ENCODE results near the gene SLC44A4.
"Not testable (repeated sequence)": the region's sequence is repeated elsewhere in the genome, so short reads cannot be mapped to it uniquely, and the experiment has no call there.

Gene SLC44A4

DNA sequence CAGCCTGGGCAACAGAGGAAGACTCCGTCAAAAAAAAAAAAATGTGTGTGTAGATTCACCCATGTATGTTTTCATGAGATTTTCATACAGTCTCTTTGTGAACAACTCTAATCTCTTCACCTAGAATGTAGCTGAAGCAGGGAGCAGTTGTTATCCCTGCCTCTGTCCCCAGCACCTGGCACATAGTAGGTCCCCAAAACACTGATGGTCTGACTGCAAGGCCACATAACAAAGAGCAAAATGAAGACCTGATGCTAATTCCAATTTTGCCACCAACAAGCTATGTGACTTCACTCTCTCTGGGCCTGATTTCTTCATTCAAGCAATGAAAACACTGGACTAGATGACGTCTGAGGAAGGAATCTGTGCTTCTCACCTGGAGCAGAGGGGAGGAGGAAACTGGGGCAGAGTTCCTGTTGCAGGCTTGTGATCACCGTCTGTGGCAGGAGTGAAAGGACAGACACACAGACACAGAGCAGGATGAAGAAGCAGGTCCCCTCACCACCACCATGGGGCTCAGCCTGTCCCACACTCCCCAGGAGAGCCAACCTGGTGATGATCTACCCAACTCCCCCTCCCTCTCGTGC is 4.6 kb downstream of the SLC44A4 start:
- TF ChIP-seq, protein P1, sequence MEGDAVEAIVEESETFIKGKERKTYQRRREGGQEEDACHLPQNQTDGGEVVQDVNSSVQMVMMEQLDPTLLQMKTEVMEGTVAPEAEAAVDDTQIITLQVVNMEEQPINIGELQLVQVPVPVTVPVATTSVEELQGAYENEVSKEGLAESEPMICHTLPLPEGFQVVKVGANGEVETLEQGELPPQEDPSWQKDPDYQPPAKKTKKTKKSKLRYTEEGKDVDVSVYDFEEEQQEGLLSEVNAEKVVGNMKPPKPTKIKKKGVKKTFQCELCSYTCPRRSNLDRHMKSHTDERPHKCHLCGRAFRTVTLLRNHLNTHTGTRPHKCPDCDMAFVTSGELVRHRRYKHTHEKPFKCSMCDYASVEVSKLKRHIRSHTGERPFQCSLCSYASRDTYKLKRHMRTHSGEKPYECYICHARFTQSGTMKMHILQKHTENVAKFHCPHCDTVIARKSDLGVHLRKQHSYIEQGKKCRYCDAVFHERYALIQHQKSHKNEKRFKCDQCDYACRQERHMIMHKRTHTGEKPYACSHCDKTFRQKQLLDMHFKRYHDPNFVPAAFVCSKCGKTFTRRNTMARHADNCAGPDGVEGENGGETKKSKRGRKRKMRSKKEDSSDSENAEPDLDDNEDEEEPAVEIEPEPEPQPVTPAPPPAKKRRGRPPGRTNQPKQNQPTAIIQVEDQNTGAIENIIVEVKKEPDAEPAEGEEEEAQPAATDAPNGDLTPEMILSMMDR (conservative IDR thresholded peaks at IDR 0.05; ENCODE audit: low read length) = no peak
- H3K4me3 ChIP-seq (ENCODE audit: low read length) = no peak overlapping the region
- DNase-seq (ENCODE audit: low read depth) = no peak

DNA sequence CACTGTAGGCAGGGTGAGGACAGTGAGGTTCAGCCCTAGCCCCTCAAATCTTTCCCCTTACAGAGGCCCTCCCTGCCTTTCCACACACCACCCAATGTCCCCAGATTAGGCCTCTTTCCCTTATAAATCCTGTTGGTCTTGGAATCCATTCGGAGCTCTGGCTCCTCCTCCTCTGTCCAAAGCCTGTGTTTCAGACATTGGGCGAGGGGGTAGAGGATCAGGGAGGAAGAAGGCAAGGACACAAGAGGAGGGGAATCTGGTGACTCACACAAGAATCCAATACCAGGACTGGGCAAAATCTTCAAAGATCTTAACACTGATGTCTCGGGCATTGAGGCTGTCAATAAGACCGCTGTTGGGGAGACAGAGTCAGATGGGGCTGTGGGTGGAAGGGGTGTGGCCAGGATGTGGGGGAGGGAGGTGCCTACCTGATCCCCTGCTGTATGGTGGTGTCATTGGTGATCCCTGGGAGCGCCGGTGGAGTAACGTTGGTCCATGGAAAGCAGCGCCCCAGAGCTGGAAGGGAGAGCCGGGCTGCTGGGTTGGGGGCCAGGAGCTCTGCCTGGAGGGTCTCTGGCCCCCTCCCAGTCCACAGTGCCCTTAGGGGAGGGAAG is 7.6 kb downstream of the SLC44A4 start:
- TF ChIP-seq, protein P1 (conservative IDR thresholded peaks at IDR 0.05; ENCODE audit: low read length) = no peak
- DNase-seq (ENCODE audit: low read depth) = peak; percentile 13
- no peak overlapping the region for H3K4me3 ChIP-seq (ENCODE audit: low read length)

DNA sequence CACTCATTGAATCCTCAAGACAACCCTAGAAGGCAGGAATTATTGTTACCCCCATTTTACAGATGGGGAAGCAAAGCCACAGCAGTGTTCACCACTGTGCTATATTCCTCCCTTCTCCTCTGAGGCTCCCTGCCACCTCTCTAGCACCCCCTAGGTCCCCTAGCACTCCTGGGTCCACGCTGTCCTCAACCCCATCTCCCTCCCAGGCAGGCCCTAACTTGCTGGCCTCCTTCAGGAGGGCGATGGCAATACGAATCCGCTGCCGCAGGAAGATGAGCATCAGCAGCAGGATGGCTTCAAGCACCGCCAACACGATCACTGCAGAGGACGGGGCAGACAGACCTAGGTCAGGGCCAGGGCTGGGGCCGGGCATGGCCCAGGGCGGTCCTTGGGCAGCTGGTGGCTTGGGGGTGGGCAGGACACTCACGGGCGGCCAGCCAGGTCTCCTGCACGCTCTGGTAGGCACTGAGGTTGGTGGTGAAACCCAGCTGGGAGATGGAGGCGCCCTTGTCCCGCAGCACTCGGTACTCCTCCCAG is 8.3 kb downstream of the SLC44A4 start:
- no peak for DNase-seq (ENCODE audit: low read depth)
- TF ChIP-seq, protein P1 (conservative IDR thresholded peaks at IDR 0.05; ENCODE audit: low read length) = no peak

DNA sequence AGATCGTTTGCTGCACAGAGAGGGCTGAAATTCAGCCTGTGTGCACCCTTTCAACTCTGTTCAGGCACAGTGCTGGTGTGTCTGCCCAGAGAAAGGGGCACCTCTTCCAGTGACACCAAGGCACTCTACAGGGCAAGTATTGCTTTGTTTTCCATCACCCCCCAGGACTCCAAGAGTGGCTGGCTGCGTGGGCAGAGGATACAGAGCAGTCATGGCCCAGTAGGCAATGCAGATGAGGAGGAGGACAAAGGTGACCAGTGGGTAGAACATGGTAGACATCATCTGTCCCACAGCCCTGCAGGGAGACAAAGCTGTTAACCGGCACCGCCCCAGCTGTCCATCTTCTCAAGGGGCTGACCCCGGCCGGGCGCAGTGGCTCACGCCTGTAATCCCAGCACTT is 9.5 kb downstream of the SLC44A4 start:
- no peak for DNase-seq (ENCODE audit: low read depth)
- TF ChIP-seq, protein P1 (conservative IDR thresholded peaks at IDR 0.05; ENCODE audit: low read length) = no peak
- no peak overlapping the region for H3K4me3 ChIP-seq (ENCODE audit: low read length)

More for the DNA sequence above, 8.3 kb downstream of the SLC44A4 start:
- H3K4me3 ChIP-seq (ENCODE audit: low read length) = no peak overlapping the region

DNA sequence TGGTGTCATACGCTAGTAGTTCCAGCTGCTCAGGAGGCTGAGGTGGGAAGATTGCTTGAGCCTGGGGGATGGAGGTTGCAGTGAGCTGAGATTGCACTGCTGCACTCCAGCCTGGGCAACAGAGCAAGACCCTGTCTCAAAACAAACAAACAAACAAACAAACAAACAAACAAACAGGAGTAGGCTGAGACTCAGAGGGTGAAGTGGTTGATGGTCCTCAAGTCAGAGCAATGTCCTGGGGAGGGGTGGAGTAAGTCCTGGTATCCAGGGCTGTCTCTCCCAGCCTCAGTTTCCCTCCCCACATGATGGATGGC is 10.2 kb downstream of the SLC44A4 start:
- H3K4me3 ChIP-seq (ENCODE audit: low read length) = not testable (repeated sequence)

DNA sequence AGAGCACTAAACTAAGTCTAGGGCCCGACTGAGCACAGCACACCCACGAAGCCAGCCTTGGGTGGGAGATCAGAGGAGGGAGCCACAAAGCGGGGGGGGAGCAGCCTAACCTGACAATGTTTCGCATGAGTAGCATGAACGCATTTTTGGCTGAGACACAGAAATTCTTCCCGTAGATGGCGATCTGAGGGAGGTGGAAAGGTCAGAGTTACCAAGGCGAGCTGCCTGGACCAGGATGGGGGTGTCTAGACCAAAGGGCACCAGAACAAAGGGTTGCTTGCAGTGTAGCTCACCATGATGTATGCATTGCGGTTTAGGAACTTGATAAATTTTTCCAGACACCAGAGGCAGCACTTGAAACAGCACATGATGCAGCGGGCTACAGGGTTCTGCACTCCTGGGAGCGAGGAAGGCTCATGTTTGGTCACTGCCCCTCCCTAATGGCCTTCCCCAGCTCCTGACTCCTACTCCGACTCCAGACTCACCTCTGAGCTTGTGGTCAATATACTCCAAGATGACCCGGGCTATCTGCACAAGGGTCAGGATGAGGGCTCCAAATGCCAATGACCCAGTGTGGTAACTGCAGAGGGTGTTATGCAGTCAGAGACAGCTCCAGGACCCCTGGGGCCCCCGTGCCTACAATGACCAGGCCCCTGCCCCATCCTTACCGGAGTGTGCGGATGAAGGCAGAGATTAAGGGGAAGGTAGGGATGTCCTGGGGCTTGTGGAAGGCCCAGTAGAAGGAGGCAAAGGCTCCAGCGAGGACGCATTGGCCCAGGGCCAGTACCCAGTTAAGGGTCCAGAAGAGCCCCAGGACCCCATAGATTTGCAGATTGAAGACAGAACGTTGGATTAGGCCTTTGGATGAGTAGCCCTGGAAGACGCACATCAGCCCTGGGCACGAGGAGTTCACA is 13.3 kb downstream of the SLC44A4 start:
- TF ChIP-seq, protein P1 (conservative IDR thresholded peaks at IDR 0.05; ENCODE audit: low read length) = no peak
- no peak overlapping the region for H3K4me3 ChIP-seq (ENCODE audit: low read length)
- DNase-seq (ENCODE audit: low read depth) = no peak

More for the DNA sequence above, 10.2 kb downstream of the SLC44A4 start:
- not testable (repeated sequence) for DNase-seq (ENCODE audit: low read depth)

DNA sequence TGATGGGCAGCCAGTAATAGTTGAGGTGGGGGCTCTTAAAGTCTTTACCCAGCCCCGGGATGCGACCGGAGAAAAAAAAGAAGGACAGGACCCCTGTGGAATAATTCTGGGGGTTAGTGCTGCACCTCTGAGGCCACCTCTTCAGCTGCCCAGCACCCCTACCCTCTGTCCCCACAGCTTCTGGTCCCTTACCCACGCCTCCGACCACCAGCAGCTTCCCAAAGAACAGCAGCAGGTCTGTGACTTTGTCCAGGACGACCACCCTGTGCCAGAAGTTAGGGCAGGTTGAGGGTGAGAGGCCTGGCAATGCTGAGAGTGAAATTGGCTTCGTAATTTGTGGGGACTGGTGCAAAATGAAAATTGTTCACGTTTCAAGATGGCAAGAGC is 14.0 kb downstream of the SLC44A4 start:
- no peak overlapping the region for H3K4me3 ChIP-seq (ENCODE audit: low read length)
- DNase-seq (ENCODE audit: low read depth) = no peak
- TF ChIP-seq, protein P1 (conservative IDR thresholded peaks at IDR 0.05; ENCODE audit: low read length) = no peak

DNA sequence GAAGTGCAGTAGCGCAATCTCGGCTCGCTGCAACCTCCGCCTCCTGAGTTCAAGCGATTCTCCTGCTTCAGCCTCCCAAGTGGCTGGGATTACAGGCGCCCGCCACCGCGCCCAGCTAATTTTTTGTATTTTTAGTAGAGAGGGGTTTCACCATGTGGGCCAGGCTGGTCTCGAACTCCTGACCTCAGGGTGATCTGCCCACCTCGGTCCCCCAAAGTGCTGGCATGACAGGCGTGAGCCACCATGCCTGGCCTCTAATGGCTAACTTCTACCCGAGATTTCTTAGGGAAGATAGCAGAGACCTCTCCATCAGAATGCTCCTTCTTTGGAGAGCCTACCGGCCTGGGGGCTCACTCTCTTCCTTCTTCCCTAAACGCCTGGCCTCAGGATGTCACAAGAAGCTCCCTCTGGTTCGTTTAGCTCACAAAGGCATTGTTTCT is 14.7 kb downstream of the SLC44A4 start:
- peak overlapping the region; percentile 80 for H3K4me3 ChIP-seq (ENCODE audit: low read length)
- DNase-seq (ENCODE audit: low read depth) = not testable (repeated sequence)

Measured in AG10803 (cell line).